HG02623 (cell line): ENCODE data around the gene MTCL1.

Source experiments
- ATAC-seq: cut with Tn5 transposase; IDR thresholded peaks from one replicate; pipeline ENCODE4 v1.9.1; 2021; ENCODE audit warnings: moderate library complexity; ENCODE audit not compliant: unreplicated experiment

Gene MTCL1

GRCh38 chr18:8788503-8789429 is 83.4 kb downstream of the MTCL1 start:
- no peak for ATAC-seq

DNA sequence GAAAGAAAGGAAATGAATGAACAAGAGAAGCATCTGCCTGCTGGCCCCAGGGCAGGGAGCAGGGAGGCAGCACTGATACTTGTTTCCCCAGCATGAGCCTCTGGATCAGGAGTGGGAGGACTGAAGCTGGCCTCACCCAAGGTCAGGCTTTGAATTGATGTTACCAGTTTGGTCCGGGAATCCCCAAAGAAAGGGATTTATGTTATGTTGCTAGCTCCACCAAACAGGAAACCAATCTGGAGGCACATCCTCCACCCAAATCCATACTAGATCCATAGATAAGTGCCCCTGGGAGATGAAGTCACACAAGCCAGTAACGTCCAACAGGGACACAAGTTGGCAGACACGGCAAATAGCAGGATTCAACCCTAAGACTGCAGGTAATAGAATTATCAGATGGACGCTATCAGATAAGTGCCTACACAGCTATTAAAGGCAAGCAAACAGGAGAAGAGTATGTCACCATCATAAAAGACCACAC is 85.9 kb downstream of the MTCL1 start:
- ATAC-seq, result no peak

GRCh38 chr18:8792688-8793316 is 87.4 kb downstream of the MTCL1 start:
- ATAC-seq, result no peak

- ATAC-seq, result no peak
These were observed 88.2 kb downstream of the MTCL1 start for GRCh38 chr18:8793445-8794155.

DNA sequence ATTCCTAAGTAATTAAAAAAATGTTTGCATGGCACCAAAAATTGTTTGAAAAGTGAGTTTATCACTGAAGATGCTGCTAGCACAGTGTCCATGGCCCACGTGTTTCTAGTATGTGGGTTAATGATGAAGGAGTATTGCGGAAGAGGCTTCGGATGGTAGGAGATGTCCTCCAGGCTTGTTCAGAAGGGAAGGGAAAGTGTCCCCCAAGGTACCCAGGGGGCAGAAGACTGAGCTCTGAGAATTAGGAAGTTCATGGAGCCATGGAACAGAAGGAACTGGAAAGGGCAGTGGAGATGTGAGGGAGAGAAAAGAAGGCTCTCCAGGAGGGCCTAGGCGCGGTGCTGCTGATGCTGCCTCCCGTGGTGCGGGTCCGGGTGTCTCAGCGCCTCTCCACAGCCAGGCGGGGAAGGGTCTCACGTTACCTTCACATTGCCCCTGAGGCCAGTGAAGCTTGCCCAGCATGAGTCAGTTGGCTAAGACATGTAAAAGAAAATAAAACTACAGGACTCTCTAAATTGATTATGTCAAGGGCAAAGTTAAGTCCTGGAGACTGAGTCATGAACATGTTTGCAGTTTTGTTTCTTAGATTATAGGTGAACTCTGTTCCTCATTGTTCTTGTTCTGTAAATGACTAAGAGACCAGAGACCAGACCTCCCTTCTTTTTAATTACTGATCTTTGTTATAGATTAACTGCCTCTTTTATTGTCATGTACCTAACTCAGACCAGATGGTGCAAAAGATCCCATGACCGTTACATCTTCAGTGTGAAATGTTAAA is 89.0 kb downstream of the MTCL1 start:
- no peak for ATAC-seq

DNA sequence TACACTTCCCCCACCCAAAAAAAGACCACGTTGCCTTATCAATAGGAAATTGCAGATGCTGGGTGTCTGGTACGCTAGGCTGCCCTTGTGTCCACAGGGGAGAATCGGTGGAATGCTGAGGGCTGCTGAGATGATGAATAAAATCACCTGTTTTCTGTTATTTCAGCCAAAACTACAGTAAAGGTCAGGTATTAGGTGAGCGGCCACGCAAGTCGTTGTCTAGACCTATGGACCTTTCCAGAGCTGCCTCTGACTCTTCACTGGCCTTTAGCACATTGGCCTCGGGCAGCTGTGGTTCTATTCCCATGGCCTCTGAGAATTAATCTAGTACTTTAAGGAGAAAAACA is 89.6 kb downstream of the MTCL1 start:
- ATAC-seq, result no peak

DNA sequence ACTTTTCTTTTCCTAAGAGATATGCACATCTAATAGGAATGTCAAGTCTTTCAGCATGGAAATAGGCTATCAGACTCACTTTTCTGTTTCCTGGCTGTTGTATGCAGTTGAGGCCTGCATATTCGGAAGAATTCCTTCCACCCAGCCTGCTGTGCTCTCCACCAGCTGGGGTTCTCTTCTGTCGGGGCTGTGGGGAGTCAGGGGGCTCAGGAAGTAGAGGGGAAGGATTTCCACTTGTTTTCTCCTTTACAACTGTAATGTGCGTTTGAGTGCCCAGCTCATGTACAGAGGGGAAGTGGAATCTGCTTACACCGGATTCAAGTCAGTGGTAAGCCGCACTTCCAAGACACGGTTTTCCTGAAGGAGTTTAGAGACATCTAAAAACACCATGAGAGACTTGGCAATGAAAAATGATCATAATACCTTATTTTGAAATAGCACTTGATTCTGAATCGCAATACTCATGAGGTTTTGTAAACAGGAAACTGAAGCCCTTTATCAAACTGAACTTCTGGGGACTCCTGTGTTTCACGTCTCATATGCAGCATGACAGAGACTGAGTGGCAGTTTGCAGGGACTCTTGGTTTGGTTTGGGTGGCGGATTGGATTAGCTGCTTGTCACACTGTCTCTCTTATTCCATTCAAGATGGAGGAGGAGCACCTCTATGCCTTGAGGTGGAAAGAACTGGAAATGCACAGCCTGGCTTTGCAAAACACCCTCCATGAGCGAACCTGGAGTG is 90.4 kb downstream of the MTCL1 start:
- ATAC-seq, result no peak

- ATAC-seq, result no peak
These were observed 91.8 kb downstream of the MTCL1 start for GRCh38 chr18:8797206-8797605.

DNA sequence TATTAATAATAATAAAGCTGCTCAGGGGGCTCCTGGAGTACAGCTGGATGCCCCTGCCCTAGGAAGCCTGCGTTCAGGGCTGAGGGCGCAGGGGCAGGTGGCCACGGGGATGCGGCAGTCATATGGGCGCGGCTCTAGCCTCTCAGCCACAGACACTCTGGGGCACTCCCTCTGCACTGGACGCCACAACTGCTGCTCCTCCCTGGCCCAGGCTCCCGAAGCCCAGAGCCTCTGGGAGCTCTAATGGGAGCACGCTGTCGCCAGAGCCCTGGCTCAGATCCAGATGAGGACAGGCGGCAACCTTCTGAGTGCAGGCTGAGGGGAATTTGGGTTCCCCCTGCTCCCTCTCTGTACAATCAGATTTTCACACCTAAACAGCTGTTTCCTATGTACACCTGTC is 93.6 kb downstream of the MTCL1 start:
- no peak for ATAC-seq

DNA sequence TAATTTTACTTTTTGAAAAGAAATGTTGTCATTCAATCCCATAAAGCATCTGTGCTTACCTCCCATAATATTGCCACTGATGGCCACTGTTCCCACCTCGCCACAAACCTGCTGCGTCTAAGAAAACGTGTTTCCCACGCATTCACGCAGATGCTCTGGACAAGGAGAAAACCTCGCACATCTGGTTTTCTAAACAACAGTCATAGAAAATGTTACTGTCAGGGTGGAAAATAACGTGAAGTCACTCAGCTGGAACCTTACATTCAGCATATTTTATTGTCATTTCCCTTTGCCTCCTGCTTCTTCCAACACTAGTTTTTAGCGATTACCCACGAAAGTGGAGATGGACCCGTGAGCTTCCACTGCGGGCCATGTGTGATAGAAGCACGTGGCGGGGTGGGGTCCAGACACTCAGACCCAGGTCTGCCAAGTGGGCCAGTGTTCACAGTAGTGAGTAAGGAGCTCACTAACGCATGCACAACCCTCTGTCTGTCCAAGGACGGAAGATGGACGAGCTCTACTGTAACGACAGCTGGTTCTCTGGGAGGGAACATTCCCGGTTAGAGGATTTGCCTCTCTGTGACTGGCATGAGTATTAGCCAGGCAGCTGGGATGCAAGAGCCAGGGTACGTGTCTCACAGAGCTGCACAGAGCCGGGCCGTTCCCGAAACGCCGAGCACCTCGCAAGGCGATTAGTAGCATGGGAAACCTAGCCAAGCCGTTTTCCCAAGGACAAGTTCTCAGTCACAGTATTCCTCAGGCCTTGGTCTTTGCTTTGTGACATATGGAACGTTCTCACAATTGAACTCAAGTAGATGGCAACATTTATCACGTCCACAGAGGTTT is 94.5 kb downstream of the MTCL1 start:
- no peak for ATAC-seq

- ATAC-seq, result no peak
These were observed 95.1 kb downstream of the MTCL1 start for GRCh38 chr18:8800445-8800844.

GRCh38 chr18:8800876-8801262 is 95.5 kb downstream of the MTCL1 start:
- no peak for ATAC-seq

DNA sequence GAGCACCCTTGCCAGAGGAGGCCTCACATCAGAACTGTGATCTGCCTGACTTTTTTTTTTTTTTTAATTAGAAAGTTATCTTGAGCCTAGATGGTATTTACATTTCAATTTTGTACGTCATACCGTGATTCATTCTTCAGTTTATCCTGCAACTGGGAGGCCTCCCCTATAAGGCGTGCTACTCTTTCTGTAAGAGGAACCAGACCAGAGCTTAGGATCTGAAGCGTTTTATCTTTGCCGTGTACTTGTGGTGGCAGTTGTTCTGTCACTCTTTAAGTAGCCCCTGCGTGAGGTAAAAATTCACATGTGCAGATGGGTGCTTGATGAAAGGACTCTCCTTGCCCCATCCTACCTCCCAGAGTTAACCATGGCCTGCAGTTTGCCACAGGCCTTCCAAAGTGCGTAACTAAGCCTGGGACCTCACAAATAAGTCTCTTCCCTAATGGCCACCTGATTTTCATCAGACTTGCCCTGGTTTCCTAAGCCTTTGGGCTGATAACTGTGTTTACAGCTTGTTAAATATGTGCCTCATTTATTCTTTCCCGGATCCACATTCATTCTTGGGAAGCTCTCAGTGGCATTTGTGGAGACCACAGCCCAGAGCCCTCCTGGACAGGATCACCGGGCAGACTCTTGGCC is 96.0 kb downstream of the MTCL1 start:
- ATAC-seq, result no peak

GRCh38 chr18:8802017-8802672 is 96.8 kb downstream of the MTCL1 start:
- ATAC-seq, result no peak

- ATAC-seq, result no peak
These were observed 97.9 kb downstream of the MTCL1 start for GRCh38 chr18:8803063-8803795.

DNA sequence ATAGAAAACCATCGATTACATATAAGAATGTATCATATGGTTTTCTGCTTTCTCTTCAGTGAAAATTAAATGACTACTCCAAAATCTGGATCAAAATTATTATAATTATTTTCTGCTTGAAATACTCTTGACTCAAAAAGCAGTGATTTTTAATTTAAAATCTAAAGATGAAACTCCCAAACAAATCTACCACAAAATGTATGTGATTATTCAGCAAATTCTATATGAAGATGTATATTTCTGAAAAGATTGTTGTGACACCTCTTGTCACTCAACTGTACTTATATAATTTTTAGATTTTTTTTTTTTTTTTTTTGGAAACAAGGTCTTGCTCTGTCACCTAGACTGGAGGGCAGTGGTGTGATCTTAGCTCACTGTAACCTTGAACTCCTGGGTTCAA is 98.6 kb downstream of the MTCL1 start:
- ATAC-seq, result no peak

DNA sequence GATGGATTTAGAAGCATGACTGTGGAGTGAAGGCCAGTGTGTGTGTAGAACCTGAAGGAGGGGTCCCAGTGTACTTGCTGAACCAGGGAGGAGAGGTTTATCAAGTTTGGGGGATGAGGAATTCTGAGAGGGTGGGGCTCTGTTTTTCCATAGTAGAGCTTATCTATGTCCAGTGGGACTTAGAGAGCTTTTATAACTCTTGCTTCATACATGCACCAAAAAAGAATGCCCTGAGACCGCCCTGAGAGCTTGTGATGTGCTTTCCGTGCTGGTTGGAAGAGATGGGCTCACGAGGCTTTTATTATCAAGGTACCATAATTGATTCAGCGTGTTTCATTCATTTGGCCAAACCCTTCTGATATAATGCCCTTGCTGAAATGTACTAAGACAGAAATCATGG is 100.2 kb downstream of the MTCL1 start:
- no peak for ATAC-seq
